ENCODE results near the gene MTURN.

- TF ChIP-seq NFYB (IDR thresholded peaks at IDR 0.05; ENCODE audit: insufficient read depth, low read depth, low read length) = no peak
- TF ChIP-seq, protein P1, sequence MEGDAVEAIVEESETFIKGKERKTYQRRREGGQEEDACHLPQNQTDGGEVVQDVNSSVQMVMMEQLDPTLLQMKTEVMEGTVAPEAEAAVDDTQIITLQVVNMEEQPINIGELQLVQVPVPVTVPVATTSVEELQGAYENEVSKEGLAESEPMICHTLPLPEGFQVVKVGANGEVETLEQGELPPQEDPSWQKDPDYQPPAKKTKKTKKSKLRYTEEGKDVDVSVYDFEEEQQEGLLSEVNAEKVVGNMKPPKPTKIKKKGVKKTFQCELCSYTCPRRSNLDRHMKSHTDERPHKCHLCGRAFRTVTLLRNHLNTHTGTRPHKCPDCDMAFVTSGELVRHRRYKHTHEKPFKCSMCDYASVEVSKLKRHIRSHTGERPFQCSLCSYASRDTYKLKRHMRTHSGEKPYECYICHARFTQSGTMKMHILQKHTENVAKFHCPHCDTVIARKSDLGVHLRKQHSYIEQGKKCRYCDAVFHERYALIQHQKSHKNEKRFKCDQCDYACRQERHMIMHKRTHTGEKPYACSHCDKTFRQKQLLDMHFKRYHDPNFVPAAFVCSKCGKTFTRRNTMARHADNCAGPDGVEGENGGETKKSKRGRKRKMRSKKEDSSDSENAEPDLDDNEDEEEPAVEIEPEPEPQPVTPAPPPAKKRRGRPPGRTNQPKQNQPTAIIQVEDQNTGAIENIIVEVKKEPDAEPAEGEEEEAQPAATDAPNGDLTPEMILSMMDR (IDR thresholded peaks at IDR 0.05 in 2 of 3, conservative IDR thresholded peaks at IDR 0.05 in 1 of 3; ENCODE audit: control insufficient read depth in 2 of 3, extremely low read depth in 1 of 3, insufficient read depth in 1 of 3, low read depth in 3 of 3, low read length in 3 of 3) = no peak
- no peak for TF ChIP-seq ETV6 (conservative IDR thresholded peaks at IDR 0.05 in 1 of 2, IDR thresholded peaks at IDR 0.05 in 1 of 2; ENCODE audit: borderline replicate concordance in 1 of 2, low read depth in 1 of 2)
- TF ChIP-seq NR2C2 (IDR thresholded peaks at IDR 0.05; ENCODE audit: borderline replicate concordance, control insufficient read depth, insufficient read length, low read depth) = no peak
These were observed 47.1 kb downstream of the MTURN start for GRCh38 chr7:30181736-30182522.

All from GM12878 (cell line).